Stimulated activated effector memory CD8-positive, alpha-beta T cell treated with anti-CD3 and anti-CD28 coated beads, Interleukin-12 subunit alpha, Interleukin-12 subunit beta, amount 100 ng/mL, for 72 hours (primary cell): ENCODE data around the gene LRRC3.
A peak's percentile ranks its signal among the peaks of the same experiment; 100 is the strongest.

Experiments
- ATAC-seq: fragments of 150-1000 bp; cut with Tn5 transposase; 2 replicates; pipeline ENCODE4 v1.10.0; 2021
- DNase-seq, 2 donors: peaks; one replicate each; pipeline ENCODE4 v3.0.0; 2021 to 2022; ENCODE audit warnings: low spot score in 2 of 2
- H3K27ac Mint-ChIP-seq: one replicate; pipeline ENCODE4 v1.8.0; 2022; ENCODE audit warnings: mild to moderate bottlenecking, mixed read lengths
- H3K36me3 Mint-ChIP-seq: one replicate; pipeline ENCODE4 v1.8.0; 2022; ENCODE audit warnings: mild to moderate bottlenecking, mixed read lengths
- H3K4me1 Mint-ChIP-seq: one replicate; pipeline ENCODE4 v1.8.0; 2022; ENCODE audit warnings: mixed read lengths
- H3K4me3 Mint-ChIP-seq: one replicate; pipeline ENCODE4 v1.8.0; 2022; ENCODE audit warnings: mild to moderate bottlenecking, mixed read lengths
- H3K9me3 Mint-ChIP-seq: one replicate; pipeline ENCODE4 v1.8.0; 2022; ENCODE audit warnings: mixed read lengths

Gene LRRC3

DNA sequence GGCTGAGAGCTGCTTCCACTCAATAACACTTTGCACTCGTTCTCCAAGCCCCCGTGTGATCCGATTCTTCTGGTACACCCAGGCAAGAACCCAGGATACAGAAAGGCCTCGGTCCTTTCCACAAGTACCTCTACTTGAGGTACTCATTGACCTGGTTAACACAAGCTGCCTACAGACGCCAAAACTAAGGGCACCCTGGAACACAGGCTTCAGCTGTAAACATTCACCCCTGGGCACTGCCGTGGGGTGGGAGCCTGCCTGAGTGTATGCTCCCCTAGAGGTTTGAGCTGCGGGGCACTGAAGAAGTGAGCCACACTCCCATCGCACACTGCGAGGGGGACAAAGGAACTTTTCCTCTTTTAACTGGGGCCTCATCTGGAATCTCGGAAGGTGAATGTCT, 30.5 kb downstream of the LRRC3 start:
- no peaks in the 10 kb centered on the region for H3K4me1 Mint-ChIP-seq
- H3K9me3 Mint-ChIP-seq: no peaks in the 10 kb centered on the region
- peak overlapping the region; percentile 30 for H3K4me3 Mint-ChIP-seq
- H3K36me3 Mint-ChIP-seq: peaks cover 5% of the 10 kb centered on the region
- no peak for DNase-seq
- H3K27ac Mint-ChIP-seq: no peak overlapping the region
- ATAC-seq: no peak

- peaks cover 5% of the 10 kb centered on the region for H3K36me3 Mint-ChIP-seq
- ATAC-seq (no peak), DNase-seq (no peak)
- no peaks in the 10 kb centered on the region for H3K4me1 Mint-ChIP-seq
- H3K9me3 Mint-ChIP-seq: no peaks in the 10 kb centered on the region
- H3K27ac Mint-ChIP-seq: no peak overlapping the region
- no peak overlapping the region for H3K4me3 Mint-ChIP-seq
Measured at GRCh38 chr21:44486302-44486701, 31.0 kb downstream of the LRRC3 start.

GRCh38 chr21:44487831-44488230, 32.5 kb downstream of the LRRC3 start:
- no peak overlapping the region for H3K27ac Mint-ChIP-seq
- ATAC-seq (no peak), DNase-seq (peak; percentile 27 to 65)
- H3K4me1 Mint-ChIP-seq: no peaks in the 10 kb centered on the region
- H3K9me3 Mint-ChIP-seq: peaks cover 3% of the 10 kb centered on the region
- no peaks in the 10 kb centered on the region for H3K36me3 Mint-ChIP-seq
- no peak overlapping the region for H3K4me3 Mint-ChIP-seq

DNA sequence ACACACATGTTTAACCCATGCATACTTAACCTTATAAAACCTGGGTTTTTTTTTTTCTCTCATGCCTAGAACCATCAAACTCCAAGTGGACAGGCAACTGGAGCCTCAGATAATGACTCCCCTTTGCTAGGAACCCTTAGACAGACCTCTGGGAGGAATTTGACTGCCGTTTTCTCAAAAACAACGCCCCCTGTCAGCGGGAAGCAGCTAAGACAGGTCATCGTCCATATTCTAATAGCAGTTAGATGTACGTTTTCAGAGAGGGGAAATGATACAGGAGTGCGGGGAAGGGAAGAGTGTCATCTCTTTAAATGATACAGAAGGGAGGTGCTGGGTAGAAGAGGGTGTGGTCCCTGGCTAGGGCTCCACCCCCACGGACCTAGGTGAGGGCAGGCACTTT, 34.7 kb downstream of the LRRC3 start:
- no peak overlapping the region for H3K27ac Mint-ChIP-seq
- no peaks in the 10 kb centered on the region for H3K36me3 Mint-ChIP-seq
- H3K4me3 Mint-ChIP-seq: no peak overlapping the region
- ATAC-seq (no peak), DNase-seq (no peak)
- H3K9me3 Mint-ChIP-seq: peaks cover 6% of the 10 kb centered on the region
- H3K4me1 Mint-ChIP-seq: no peaks in the 10 kb centered on the region

DNA sequence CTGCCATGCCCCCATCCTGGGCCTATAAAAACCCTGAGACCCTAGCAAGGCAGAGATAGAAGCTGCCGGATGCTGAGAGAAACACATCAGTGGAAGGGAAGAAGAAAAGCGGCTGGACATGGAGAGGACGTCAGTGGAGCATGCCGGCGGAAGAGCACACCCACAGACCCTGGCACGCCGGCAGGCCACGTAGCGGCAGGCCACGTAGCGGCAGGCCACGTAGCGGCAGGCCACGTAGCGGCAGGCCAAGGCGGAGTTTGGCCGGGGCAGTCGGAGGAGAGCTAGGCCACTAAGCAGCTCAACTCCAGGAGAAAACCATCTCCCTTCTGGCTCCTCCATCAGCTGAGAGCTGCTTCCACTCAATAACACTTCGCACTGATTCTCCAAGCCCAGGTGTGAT, 35.1 kb downstream of the LRRC3 start:
- Mint-ChIP-seq H3K4me1 (no peaks in the 10 kb centered on the region), H3K9me3 (peaks cover 6% of the 10 kb centered on the region), H3K36me3 (no peaks in the 10 kb centered on the region), H3K27ac (no peak overlapping the region), H3K4me3 (no peak overlapping the region)
- DNase-seq (no peak), ATAC-seq (no peak)

- H3K9me3 Mint-ChIP-seq: peaks cover 6% of the 10 kb centered on the region
- no peaks in the 10 kb centered on the region for H3K4me1 Mint-ChIP-seq
- no peaks in the 10 kb centered on the region for H3K36me3 Mint-ChIP-seq
- ATAC-seq (no peak), DNase-seq (no peak)
- H3K4me3 Mint-ChIP-seq: no peak overlapping the region
- H3K27ac Mint-ChIP-seq: no peak overlapping the region
Measured at GRCh38 chr21:44490816-44491215, 35.5 kb downstream of the LRRC3 start.

- Mint-ChIP-seq H3K4me3 (no peak overlapping the region), H3K4me1 (no peaks in the 10 kb centered on the region), H3K27ac (peak overlapping the region; percentile 20), H3K36me3 (no peaks in the 10 kb centered on the region), H3K9me3 (peaks cover 6% of the 10 kb centered on the region)
- DNase-seq: no peak
- no peak for ATAC-seq
Measured at GRCh38 chr21:44492567-44493385, 37.5 kb downstream of the LRRC3 start.

DNA sequence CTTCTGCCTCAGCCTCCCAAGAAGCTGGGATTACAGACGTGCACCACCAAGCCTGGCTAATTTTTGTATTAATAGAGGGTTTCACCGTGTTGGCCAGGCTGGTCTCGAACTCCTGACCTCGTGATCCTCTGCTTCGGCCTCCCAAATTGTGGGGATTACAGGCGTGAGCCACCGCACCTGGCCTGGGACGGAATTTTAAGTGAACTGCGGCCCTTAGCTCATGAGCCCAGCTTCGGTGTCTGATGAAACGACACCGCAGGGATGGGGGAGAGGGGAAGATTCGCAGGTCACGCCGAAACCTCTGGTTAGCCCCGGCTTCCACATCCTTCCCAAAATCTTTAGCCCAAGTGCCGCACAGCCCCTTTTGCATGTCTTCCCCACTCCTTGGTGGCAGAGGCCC, 39.1 kb downstream of the LRRC3 start:
- Mint-ChIP-seq H3K36me3 (no peaks in the 10 kb centered on the region), H3K27ac (no peak overlapping the region), H3K4me3 (no peak overlapping the region), H3K4me1 (no peaks in the 10 kb centered on the region), H3K9me3 (peaks cover 6% of the 10 kb centered on the region)
- ATAC-seq: no peak
- no peak for DNase-seq

GRCh38 chr21:44494956-44495355, 39.6 kb downstream of the LRRC3 start:
- H3K4me3 Mint-ChIP-seq: no peak overlapping the region
- H3K36me3 Mint-ChIP-seq: no peaks in the 10 kb centered on the region
- DNase-seq (no peak), ATAC-seq (no peak)
- H3K27ac Mint-ChIP-seq: no peak overlapping the region
- no peaks in the 10 kb centered on the region for H3K4me1 Mint-ChIP-seq
- H3K9me3 Mint-ChIP-seq: peaks cover 6% of the 10 kb centered on the region

- H3K4me3 Mint-ChIP-seq: no peak overlapping the region
- DNase-seq (no peak), ATAC-seq (no peak)
- no peak overlapping the region for H3K27ac Mint-ChIP-seq
- H3K4me1 Mint-ChIP-seq: no peaks in the 10 kb centered on the region
- peaks cover 6% of the 10 kb centered on the region for H3K9me3 Mint-ChIP-seq
- H3K36me3 Mint-ChIP-seq: no peaks in the 10 kb centered on the region
Measured at GRCh38 chr21:44495611-44496563, 40.6 kb downstream of the LRRC3 start.

- no peak overlapping the region for H3K27ac Mint-ChIP-seq
- no peak overlapping the region for H3K4me3 Mint-ChIP-seq
- H3K9me3 Mint-ChIP-seq: peaks cover 6% of the 10 kb centered on the region
- no peaks in the 10 kb centered on the region for H3K36me3 Mint-ChIP-seq
- H3K4me1 Mint-ChIP-seq: no peaks in the 10 kb centered on the region
- DNase-seq (no peak), ATAC-seq (no peak)
Measured at GRCh38 chr21:44496564-44497550, 41.5 kb downstream of the LRRC3 start.

DNA sequence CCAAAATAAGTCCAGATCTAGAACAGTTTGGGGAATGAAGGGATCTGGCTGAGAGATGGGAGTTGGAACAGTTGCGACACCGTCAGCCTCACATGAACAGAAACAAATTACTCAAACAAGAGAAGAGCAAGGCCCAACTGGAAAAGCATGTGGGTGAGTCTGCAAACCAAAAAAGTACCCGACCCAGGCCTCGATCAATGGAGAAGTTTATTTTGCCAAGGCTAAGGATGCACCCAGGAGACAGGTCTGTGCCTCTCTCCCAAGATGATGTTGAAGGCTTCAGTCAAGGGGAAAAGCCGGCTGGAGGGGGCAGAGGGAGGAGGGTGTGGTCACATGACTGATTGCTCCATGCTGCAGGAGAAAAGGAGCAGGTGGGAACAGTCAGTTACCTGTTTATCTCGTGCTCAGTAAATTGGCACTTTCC, 42.4 kb downstream of the LRRC3 start:
- no peaks in the 10 kb centered on the region for H3K36me3 Mint-ChIP-seq
- H3K9me3 Mint-ChIP-seq: peaks cover 4% of the 10 kb centered on the region
- ATAC-seq: no peak
- H3K27ac Mint-ChIP-seq: no peak overlapping the region
- DNase-seq: no peak
- H3K4me3 Mint-ChIP-seq: no peak overlapping the region
- no peaks in the 10 kb centered on the region for H3K4me1 Mint-ChIP-seq

- H3K4me3 Mint-ChIP-seq: no peak overlapping the region
- no peak for ATAC-seq
- no peaks in the 10 kb centered on the region for H3K36me3 Mint-ChIP-seq
- DNase-seq: no peak
- H3K9me3 Mint-ChIP-seq: no peaks in the 10 kb centered on the region
- no peak overlapping the region for H3K27ac Mint-ChIP-seq
- H3K4me1 Mint-ChIP-seq: no peaks in the 10 kb centered on the region
Measured at GRCh38 chr21:44498280-44499210, 43.2 kb downstream of the LRRC3 start.

DNA sequence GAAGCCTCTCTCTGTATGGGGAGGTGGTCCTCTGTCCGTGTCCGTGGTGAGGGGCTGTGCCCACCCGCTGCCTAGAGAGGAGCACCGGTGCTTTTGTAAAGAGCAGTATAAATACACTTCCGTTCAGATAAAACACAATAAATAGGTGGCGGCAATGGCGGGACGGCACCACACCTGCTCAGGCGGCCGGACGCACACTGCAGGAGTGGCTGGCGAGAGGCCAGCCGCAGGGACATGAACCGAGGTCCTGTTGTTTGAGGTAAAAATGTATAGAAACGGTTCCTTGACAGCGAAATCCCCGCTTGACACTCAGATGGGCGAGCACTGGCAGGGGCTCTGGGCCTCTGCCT, 43.9 kb downstream of the LRRC3 start:
- ATAC-seq (no peak), DNase-seq (no peak)
- H3K4me3 Mint-ChIP-seq: no peak overlapping the region
- no peaks in the 10 kb centered on the region for H3K4me1 Mint-ChIP-seq
- no peaks in the 10 kb centered on the region for H3K36me3 Mint-ChIP-seq
- H3K27ac Mint-ChIP-seq: no peak overlapping the region
- no peaks in the 10 kb centered on the region for H3K9me3 Mint-ChIP-seq
